Psoas muscle (tissue), 8 donors: ENCODE results near the gene SLC5A12. TPM values are rescaled to one million over a fixed set of nuclear protein-coding genes. Genes with fewer than 3 reads are reported as not detected.

Experiments used
- ATAC-seq, 4 donors: fragments of 200-7000 bp; cut with Tn5 transposase; one replicate each; pipeline ENCODE4 v1.9.1; 2020; ENCODE audit warnings: moderate library complexity in 3 of 4, mild to moderate bottlenecking in 2 of 4
- DNase-seq, 2 donors: peaks; one replicate each; pipeline ENCODE4 v3.0.0-alpha.2; 2020
- H3K27ac ChIP-seq: fragments of 200-600 bp; one replicate; pipeline ENCODE4 v1.8.0; 2022
- H3K27me3 ChIP-seq, 3 donors: fragments of 200-600 bp in 1 of 3; one replicate each; pipeline versions ENCODE4 v1.6.1 to v1.8.0; 2013 to 2022; ENCODE audit warnings: low read length in 2 of 3, mild to moderate bottlenecking in 2 of 3, moderate library complexity in 1 of 3; ENCODE audit not compliant: insufficient read depth in 3 of 3
- H3K36me3 ChIP-seq, 2 donors: fragments of 200-600 bp in 1 of 2; one replicate each; pipeline versions ENCODE4 v1.6.1 to v1.8.0; 2013 to 2022; ENCODE audit warnings: low read depth in 1 of 2, mild to moderate bottlenecking in 1 of 2, moderate library complexity in 1 of 2; ENCODE audit not compliant: insufficient read depth in 1 of 2
- H3K4me1 ChIP-seq: fragments of 200-600 bp; one replicate; pipeline ENCODE4 v1.8.0; 2022
- H3K4me3 ChIP-seq: fragments of 200-600 bp; one replicate; pipeline ENCODE4 v1.8.0; 2022; ENCODE audit warnings: mild to moderate bottlenecking
- H3K9me3 ChIP-seq: fragments of 200-600 bp; one replicate; pipeline ENCODE4 v1.8.0; 2022
- WGBS, 3 donors: extraction: QIAGEN DNeasy Blood & Tissue Kit; methylation state at CpG; one replicate each; pipeline versions ENCODE4 v1.1.6 to v1.1.7; 2013; 5-methylcytosine and 5-hydroxymethylcytosine counted together
- intact Hi-C, 2 donors: fragments of 100-400 bp; cut with DNase I; formaldehyde crosslinking; loops; one replicate each; pipeline versions ENCODE4 v1.11.0 to v1.14.2; 2022
- polyA plus RNA-seq, 3 donors: library from polyadenylated mRNA; stranded (reverse); fragments of 200-250 nt; gene quantifications; one replicate each; pipeline ENCODE4 v1.2.3, GENCODE V29; 2013
- total RNA-seq, 4 donors: library from RNA; stranded (reverse); fragmentation: NEBNext Ultra II Directional in 2 of 4; extraction: Animal tissue kit (Norgen Biotek cat#: 25700) in 2 of 4; gene quantifications; one replicate each; pipeline versions ENCODE4 v1.2.1 to v1.2.4, GENCODE V29; 2021 to 2023
- TF ChIP-seq, protein P1 (sequence below): fragments of 200-600 bp; IDR thresholded peaks from one replicate; pipeline ENCODE4 v1.8.0; 2022; ENCODE audit warnings: antibody characterized with exemption
- donor health status: healthy with polysubstance abuse.
- donor health status: DM: no; HTN: no; CAD: no; lungs with moderate emphysema.
- donor health status: Bipolar disorder and iron deficiency.
- donor health status: healthy.
- donor health status: DM: yes; HTN: yes; CAD: no.
- donor health status: DM: no; HTN: no; CAD: no.
- donor health status: DM: no; HTN: no; CAD: no.
- donor health status: DM: yes; HTN: yes; CAD: no.

SLC5A12 gene
- total and polyA plus RNA-seq, 7 donors, result 0.03 TPM; not detected in 6

- intact Hi-C loops, result no loop called here
- no peak overlapping the region for H3K27ac ChIP-seq
- no peak for ATAC-seq
- no peak for DNase-seq
- no peaks in the 10 kb centered on the region for H3K36me3 ChIP-seq
- no peaks in the 10 kb centered on the region for H3K4me1 ChIP-seq
- no peaks in the 10 kb centered on the region for H3K27me3 ChIP-seq
- TF ChIP-seq, protein P1, sequence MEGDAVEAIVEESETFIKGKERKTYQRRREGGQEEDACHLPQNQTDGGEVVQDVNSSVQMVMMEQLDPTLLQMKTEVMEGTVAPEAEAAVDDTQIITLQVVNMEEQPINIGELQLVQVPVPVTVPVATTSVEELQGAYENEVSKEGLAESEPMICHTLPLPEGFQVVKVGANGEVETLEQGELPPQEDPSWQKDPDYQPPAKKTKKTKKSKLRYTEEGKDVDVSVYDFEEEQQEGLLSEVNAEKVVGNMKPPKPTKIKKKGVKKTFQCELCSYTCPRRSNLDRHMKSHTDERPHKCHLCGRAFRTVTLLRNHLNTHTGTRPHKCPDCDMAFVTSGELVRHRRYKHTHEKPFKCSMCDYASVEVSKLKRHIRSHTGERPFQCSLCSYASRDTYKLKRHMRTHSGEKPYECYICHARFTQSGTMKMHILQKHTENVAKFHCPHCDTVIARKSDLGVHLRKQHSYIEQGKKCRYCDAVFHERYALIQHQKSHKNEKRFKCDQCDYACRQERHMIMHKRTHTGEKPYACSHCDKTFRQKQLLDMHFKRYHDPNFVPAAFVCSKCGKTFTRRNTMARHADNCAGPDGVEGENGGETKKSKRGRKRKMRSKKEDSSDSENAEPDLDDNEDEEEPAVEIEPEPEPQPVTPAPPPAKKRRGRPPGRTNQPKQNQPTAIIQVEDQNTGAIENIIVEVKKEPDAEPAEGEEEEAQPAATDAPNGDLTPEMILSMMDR, result no peak
- H3K4me3 ChIP-seq, result no peak overlapping the region
- WGBS, 3 donors, result 62 to 75% (median 70%) methylated on average over 2 of the region's 2 CpGs
- H3K9me3 ChIP-seq, result no peaks in the 10 kb centered on the region
These were observed 13.0 kb downstream of the SLC5A12 start for GRCh38 chr11:26708736-26709456.

- ATAC-seq, result no peak
- TF ChIP-seq, protein P1, result no peak
- no peak for DNase-seq
- intact Hi-C loops, result no loop called here
- Histone ChIP-seq H3K27me3 (no peaks in the 10 kb centered on the region), H3K27ac (no peak overlapping the region), H3K4me1 (no peaks in the 10 kb centered on the region), H3K36me3 (no peaks in the 10 kb centered on the region), H3K4me3 (no peak overlapping the region), H3K9me3 (no peaks in the 10 kb centered on the region)
- 70 to 86% (median 83%) methylated on average over 1 of the region's 1 CpG for WGBS, 3 donors
These were observed 15.7 kb downstream of the SLC5A12 start for GRCh38 chr11:26706181-26706580.

DNA sequence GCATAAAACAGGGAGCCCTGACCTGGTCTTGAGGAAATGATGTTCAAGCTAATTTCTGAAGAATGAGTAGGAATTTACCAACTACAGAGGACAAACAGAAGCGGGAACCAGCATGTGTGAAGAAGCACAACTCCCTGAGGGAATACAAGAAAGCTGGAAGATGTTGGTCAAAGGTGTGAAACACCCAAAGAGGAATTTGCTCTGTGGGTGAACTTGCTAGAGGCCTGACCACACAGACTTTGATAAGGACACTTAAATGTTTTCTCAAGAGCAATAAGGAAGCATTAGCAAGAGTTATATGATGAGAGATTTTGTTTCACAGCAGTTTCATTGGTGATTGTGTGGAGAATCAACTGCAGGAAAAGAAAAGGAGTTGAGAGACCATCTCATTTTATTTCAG is 17.6 kb downstream of the SLC5A12 start:
- ATAC-seq (no peak), DNase-seq (no peak)
- Histone ChIP-seq H3K4me3 (no peak overlapping the region), H3K27me3 (no peaks in the 10 kb centered on the region), H3K9me3 (no peaks in the 10 kb centered on the region), H3K36me3 (no peaks in the 10 kb centered on the region), H3K4me1 (no peaks in the 10 kb centered on the region), H3K27ac (no peak overlapping the region)
- TF ChIP-seq, protein P1, result no peak
- intact Hi-C loops, result no loop called here
- WGBS, 3 donors, result 38 to 54% (median 48%) methylated on average over 1 of the region's 1 CpG

- Histone ChIP-seq H3K4me1 (no peaks in the 10 kb centered on the region), H3K27me3 (no peaks in the 10 kb centered on the region), H3K27ac (no peak overlapping the region), H3K9me3 (no peaks in the 10 kb centered on the region), H3K36me3 (no peaks in the 10 kb centered on the region), H3K4me3 (no peak overlapping the region)
- ATAC-seq, result no peak
- TF ChIP-seq, protein P1, result no peak
- intact Hi-C loops, result no loop called here
- no peak for DNase-seq
- 37 to 41% (median 41%) methylated on average over 5 of the region's 5 CpGs for WGBS, 3 donors
These were observed 18.3 kb downstream of the SLC5A12 start for GRCh38 chr11:26703411-26704191.
